ENCODE measurements around the gene MEGF6.
"Not testable (repeated sequence)": the region's sequence is repeated elsewhere in the genome, so short reads cannot be mapped to it uniquely, and the experiment has no call there.

- TF ChIP-seq EP300 (IDR thresholded peaks at IDR 0.05; ENCODE audit: low read depth), result not testable (repeated sequence)
- TF ChIP-seq, protein P1, sequence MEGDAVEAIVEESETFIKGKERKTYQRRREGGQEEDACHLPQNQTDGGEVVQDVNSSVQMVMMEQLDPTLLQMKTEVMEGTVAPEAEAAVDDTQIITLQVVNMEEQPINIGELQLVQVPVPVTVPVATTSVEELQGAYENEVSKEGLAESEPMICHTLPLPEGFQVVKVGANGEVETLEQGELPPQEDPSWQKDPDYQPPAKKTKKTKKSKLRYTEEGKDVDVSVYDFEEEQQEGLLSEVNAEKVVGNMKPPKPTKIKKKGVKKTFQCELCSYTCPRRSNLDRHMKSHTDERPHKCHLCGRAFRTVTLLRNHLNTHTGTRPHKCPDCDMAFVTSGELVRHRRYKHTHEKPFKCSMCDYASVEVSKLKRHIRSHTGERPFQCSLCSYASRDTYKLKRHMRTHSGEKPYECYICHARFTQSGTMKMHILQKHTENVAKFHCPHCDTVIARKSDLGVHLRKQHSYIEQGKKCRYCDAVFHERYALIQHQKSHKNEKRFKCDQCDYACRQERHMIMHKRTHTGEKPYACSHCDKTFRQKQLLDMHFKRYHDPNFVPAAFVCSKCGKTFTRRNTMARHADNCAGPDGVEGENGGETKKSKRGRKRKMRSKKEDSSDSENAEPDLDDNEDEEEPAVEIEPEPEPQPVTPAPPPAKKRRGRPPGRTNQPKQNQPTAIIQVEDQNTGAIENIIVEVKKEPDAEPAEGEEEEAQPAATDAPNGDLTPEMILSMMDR (IDR thresholded peaks at IDR 0.05), result not testable (repeated sequence)
Measured at GRCh38 chr1:3572638-3573037, 38.7 kb downstream of the MEGF6 start.
